H1 (cell line): ENCODE measurements around the gene TRAPPC11. TPM values are rescaled to one million over a fixed set of nuclear protein-coding genes. Genes with fewer than 3 reads are reported as not detected.

Experiments
- HDAC2 ChIP-seq, 2 experiments: fragments of 300-600 bp in 1 of 2; sonication (generic) in 1 of 2; IDR thresholded peaks; 2 replicates each; pipeline ENCODE4 v1.6.1; 2011 to 2012; ENCODE audit warnings: low read depth in 2 of 2, low read length in 2 of 2, mild to moderate bottlenecking in 2 of 2, moderate library complexity in 2 of 2, borderline replicate concordance in 1 of 2, inconsistent platforms in 1 of 2
- RFX5 ChIP-seq: IDR thresholded peaks from 2 replicates; pipeline ENCODE4 v1.6.1; 2011; ENCODE audit warnings: low read depth, low read length, improper control_type of control experiment, borderline replicate concordance
- polyA plus RNA-seq, 7 experiments: library from polyadenylated mRNA; depleted of rRNA in 3 of 7; stranded (reverse) in 5 of 7; unstranded in 2 of 7; fragments of >200 nt in 5 of 7; fragments of 200-250 nt in 2 of 7; gene quantifications; 1 replicate in 5 of 7; 2 replicates in 1 of 7; 4 replicates in 1 of 7; pipeline versions ENCODE4 v1.2.1 to v1.2.3, GENCODE V29; 2011 to 2013; ENCODE audit warnings: missing spikeins in 2 of 7, mixed read lengths in 2 of 7
- total RNA-seq: library from RNA; stranded (reverse); fragmentation: NEBNext Ultra II Directional; extraction: Animal tissue kit (Norgen Biotek cat#: 25700); gene quantifications from 2 replicates; pipeline ENCODE4 v1.2.1, GENCODE V29; 2021

The TRAPPC11 gene
- total and polyA plus RNA-seq, 2 of the 8 experiments (the other 6 are each of a cell fraction or from before 2014, with no cell fraction given) = 19.2 to 25.9 TPM

DNA sequence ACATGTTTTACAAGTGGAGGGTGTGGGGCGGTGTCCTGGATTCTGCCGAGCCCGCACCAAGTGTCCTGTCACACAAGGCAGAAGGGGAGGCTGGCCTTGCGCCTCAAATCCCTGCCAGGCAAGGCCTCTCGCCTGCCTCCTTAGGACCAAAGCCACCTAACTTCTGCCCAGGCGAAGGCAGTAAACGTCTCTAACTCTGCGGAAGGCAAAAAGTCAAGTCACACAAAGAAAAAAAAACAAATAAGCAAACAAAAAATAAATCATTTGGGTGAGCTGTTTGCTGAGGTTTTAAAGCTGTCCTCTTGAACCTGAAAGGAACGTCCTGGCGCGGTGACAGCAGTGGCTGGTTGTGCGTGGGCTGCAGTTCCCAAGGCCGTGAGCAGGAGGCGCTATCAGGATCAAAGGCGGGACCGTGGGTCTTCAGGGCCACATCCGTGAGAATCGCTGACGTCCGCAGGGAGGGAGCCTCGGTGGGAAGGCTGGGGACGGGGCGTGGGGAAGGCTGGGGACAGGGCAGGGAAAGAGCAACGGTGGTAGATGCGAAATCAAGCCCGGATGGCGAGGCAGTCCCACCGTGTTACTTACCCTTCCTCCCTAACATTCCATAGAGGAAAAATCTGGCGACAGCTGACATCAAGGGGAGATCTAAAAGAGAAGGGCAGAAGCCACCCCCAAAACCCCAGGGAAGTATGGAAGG lies 99.1 kb downstream of the TRAPPC11 start (continued):
- peak in 1 of 2 experiments; percentile 84; a peak in 1 of 4 replicates for TF ChIP-seq HDAC2 (IDR thresholded peaks at IDR 0.05; ENCODE audit: borderline replicate concordance in 1 of 2, low read depth in 2 of 2, low read length in 2 of 2)
- no peak for TF ChIP-seq RFX5
